Measurements from ENCODE around the gene ANXA5.

ANXA5 gene

GRCh38 chr4:121737846-121738554 lies 41.2 kb upstream of the ANXA5 start:
- TF ChIP-seq GABPA (IDR thresholded peaks at IDR 0.05; ENCODE audit: low read depth) (no peak), CTCF (IDR thresholded peaks at IDR 0.05; ENCODE audit: insufficient read depth, low read length) (no peak), POLR2AphosphoS5 (IDR thresholded peaks at IDR 0.05; ENCODE audit: low read depth) (no peak), REST (IDR thresholded peaks at IDR 0.05; ENCODE audit: insufficient replicate concordance, low read depth) (no peak), SPI1 (IDR thresholded peaks at IDR 0.05; ENCODE audit: borderline replicate concordance, low read depth) (no peak)
- no peak overlapping the region for H3K4me3 ChIP-seq (replicated peaks; ENCODE audit: insufficient read depth, low read length)
- H3K27ac ChIP-seq (replicated peaks): no peak overlapping the region
- DNase-seq (ENCODE audit: low read depth in 1 of 2, low spot score in 1 of 2): no peak
- H3K27me3 ChIP-seq (ENCODE audit: insufficient read depth, poor library complexity, severe bottlenecking): peaks cover 2% of the 10 kb centered on the region

- Histone ChIP-seq H3K4me3 (replicated peaks; ENCODE audit: insufficient read depth, low read length) (no peak overlapping the region), H3K27me3 (ENCODE audit: insufficient read depth, poor library complexity, severe bottlenecking) (peaks cover 2% of the 10 kb centered on the region), H3K27ac (replicated peaks) (no peak overlapping the region)
- DNase-seq (ENCODE audit: low read depth in 1 of 2, low spot score in 1 of 2): peak in 1 of 2 experiments; percentile 42
- TF ChIP-seq POLR2AphosphoS5 (IDR thresholded peaks at IDR 0.05; ENCODE audit: low read depth) (no peak), CTCF (IDR thresholded peaks at IDR 0.05; ENCODE audit: insufficient read depth, low read length) (peak; percentile 11), GABPA (IDR thresholded peaks at IDR 0.05; ENCODE audit: low read depth) (no peak)
Measured at GRCh38 chr4:121736735-121737351, 40.1 kb upstream of the ANXA5 start.

GRCh38 chr4:121734571-121734970 lies 37.8 kb upstream of the ANXA5 start:
- TF ChIP-seq CTCF (IDR thresholded peaks at IDR 0.05; ENCODE audit: insufficient read depth, low read length) (no peak), REST (IDR thresholded peaks at IDR 0.05; ENCODE audit: insufficient replicate concordance, low read depth) (no peak), POLR2AphosphoS5 (IDR thresholded peaks at IDR 0.05; ENCODE audit: low read depth) (no peak), GABPA (IDR thresholded peaks at IDR 0.05; ENCODE audit: low read depth) (no peak), SPI1 (IDR thresholded peaks at IDR 0.05; ENCODE audit: borderline replicate concordance, low read depth) (no peak)
- Histone ChIP-seq H3K27ac (replicated peaks) (no peak overlapping the region), H3K27me3 (ENCODE audit: insufficient read depth, poor library complexity, severe bottlenecking) (peaks cover 2% of the 10 kb centered on the region), H3K4me3 (replicated peaks; ENCODE audit: insufficient read depth, low read length) (no peak overlapping the region)
- no peak for DNase-seq (ENCODE audit: low read depth in 1 of 2, low spot score in 1 of 2)
